ENCODE results near the gene SLC25A51.

SLC25A51 gene

DNA sequence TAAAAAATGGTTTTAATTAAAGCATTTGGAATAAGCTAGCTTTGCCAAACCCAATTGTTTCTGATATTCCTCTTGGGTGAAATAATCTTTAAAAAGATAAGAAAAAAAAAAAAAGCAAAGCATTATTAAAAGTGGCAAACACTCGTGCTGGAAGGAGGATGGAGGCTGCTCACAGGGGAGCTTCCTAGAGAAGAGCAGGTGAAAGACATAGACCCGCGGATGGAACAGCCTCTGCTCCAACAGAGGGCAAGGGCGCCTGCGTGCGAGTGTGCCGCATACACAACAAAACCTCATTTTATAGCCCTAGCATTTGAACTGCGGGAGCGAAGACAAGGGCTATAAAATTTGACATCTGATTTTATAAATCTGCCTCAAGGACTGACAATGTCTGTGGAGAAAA, 33.4 kb upstream of the SLC25A51 start:
- DNase-seq = no peak

DNA sequence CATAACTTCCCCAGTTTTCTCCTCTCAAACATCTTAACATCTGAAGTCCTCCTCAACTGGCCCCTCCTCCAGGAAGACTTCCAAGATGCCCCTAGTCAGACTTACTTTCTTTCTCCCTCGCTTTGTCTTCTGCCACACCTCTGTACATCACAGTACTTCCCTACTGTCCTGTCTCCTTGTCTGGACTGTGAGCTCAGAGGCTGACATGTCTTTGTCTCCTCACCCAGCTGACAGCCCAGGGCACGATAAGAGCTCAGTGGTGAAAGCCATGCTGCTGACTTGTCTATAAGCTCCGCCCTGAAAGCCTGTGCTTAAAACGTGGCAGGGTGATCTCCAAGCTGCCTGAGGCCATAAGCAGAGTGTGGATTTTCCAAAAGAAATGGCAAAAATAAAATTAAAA, 33.0 kb upstream of the SLC25A51 start:
- no peak for DNase-seq

DNA sequence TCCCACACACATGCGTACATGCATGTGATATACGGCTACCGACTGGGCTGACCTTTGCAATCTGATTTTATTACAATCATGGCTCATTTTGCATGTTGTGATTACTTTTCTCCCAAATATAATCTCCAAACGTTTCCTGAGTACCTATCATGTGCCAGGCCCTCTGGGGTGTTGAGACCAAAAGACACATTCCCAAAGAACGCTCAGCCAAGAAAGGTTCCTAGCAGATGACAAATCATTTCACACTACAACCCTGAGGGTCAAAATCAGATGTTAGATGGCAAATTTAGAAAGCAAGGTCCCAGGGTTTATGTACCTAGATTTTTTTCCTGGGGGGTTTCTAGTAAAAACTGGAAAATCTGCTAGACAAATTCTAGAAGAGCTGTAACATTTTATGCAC, 32.4 kb upstream of the SLC25A51 start:
- DNase-seq = no peak

DNA sequence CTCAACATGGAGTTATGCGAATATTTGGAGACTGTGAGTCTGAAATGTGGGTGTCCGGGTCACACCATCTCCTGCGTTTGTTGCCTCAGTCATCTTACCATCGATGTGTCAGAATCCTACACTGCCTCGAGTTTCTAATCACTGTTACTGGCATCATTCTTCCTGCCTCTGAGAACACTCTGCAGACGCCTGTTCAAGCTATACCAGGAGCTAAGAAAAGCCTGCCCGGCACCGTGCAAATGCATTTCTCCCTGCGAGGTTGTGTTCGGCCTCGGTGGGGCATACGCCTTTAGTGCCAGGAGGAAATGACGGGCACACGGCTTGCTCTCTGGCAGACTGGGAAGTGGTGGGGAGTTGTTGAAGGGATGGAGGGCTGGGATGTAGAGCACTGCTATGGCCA, 31.2 kb upstream of the SLC25A51 start:
- DNase-seq = no peak

DNA sequence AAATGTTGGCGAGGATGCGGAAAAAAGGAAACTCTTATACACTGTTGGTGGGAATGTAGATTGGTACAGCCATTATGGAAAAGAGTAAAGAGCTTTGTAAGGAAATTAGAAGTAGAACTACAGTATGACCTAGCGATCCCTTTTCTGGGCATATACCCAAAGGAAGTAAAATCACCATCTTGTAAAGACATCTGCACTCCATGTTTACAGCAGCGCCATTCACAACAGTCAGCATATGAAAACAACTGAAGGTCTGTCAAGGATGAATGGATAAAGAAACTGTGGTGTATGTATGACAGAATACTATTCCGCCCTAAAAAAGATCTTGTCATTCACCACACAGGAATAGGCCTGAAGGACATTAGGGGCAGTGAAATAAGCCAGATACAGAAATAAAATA, 27.7 kb upstream of the SLC25A51 start:
- DNase-seq = no peak

DNA sequence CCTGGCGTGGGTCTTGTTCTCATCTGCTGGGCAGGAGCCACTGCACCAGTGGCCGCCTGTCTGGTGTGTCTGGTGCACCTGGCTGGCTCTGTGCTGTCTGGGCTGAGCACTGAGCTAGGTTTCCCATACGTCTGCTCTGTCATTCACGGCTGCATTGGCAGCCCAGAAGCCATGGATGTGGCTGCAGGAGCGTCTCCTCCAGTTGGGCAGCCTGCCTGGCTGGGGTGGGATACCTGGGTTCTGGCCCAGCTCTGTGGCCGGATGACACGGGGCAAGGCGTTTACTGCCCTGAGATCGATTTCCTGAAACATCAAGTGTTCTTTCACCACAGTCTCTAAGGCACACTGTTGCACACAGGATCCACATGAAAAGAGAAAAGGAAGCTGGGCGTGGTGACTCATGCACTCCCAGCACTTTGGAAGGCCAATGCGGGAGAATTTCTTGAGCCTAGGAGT, 25.5 kb upstream of the SLC25A51 start:
- DNase-seq = no peak

DNA sequence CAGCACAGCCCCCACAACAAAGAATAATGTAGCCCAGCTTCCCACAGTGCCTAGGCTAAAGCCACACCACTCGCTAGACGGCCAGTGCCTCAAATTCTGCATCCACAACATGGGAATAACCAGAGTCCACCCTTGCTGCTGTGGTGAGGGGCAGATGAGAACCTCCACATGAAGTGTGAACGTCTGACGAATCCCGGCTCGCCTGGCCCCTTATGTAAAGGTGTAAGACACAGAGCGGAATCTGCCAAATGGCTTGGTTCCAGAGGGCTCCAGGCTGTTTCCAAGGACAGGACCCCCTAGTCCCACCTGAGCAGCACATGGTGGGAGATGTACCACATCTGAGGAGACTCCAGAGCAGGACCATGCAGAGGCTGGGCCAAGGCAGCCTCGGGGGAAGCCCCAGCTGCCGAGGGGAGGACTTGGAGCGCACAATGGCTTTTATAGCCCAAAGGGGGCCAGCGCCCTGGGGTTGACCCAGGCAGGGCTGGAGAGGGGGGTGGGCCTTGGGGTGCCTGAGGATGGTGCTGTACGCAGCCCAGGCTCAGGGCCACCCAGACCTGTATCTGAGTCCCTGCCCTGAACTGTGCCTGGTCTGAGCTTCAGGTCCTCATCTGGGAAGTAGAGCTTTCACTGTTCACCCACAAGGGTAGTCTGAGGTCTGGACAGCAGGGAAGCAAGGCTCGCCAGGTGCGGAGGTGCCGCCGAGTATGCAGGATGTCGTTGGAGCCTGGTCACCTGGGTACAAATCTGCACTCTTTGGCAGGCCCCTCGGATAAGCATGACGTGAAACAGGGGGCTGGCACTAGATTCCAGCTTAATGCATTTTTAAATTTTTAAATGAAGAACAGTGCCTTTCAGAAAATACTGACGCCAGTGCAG, 24.9 kb upstream of the SLC25A51 start:
- no peak for DNase-seq

DNA sequence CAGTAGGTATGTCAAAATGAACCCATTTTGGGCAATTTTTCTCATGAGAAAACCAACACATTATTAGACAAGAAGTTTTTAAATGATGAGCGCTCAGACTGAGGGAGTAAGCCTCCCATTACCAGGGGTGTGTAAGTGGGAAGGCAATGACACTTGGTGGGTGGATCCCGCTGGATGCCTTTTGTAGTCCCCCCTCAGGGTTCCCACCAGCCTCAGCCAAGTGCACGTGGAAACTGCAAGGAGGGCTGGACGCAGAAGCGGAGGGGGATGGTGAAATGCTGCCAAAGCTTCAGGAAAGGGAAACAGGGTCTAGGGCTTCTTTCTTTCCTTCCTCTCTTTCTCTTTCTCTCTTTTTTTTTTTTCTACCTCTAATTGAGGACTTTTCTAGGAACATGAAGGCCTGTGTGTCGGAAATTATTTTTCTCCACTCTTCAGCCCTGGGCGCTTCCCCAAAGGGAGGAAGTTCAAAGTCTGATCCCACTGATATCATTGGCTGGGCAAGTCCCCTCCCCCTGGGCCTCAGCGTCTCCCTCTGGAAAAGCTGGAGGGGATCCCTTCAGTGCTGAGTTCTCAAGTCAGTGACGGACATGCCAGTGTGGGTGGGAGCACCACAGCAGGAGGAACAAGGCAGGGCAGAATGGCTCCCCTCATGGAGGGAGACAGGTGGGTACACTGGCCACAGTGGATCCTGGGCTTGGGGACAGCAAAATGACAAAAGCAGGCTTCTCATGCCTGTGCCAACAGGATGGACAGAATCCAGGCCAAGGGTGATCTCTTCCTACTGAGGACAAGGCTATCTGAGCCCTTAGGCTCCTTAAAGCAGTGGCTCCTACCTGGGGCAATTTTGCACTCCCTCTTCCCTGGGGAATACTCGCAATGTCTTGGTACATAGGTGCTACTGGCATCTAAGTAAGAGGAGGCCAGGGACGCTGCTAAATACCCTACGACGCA, 23.9 kb upstream of the SLC25A51 start:
- peak in 1 of 51 donors; percentile 8 for DNase-seq

DNA sequence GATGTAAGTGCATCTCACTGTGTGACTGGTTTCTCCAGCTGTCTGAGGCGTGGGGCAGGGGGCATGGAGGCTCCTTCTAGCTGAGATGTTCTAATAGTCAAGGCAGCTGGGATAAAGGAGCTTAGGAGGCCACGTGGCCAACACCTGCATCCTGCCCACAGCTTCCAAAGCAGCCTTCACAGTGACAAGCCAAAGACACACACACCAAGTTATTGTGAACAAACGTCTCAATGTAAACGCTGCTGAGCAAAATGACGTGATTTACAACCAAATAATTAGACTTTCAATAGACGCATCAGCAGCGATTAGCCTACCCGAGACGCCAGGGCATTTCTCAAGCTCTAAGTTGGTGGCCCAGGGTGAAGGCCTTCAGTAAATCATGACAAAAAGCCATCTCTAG, 23.2 kb upstream of the SLC25A51 start:
- DNase-seq = no peak

DNA sequence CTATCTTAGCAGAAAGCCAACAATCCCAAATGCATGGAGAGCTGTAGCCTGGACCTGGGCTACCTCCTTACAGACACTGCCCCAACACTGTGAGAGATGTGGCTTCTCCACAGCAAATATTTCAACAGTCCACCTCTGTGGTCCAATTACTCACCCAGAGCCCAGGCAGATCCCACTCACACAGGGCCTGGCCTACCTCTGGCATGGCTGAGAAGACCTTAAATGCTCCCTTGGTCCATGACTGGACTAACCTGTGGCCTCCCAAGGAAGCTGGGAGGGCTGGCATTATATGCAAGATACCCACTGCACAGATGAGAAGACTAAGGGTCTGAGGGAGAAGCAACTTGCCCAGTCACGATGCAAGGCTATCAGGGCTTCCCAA, 22.8 kb upstream of the SLC25A51 start:
- DNase-seq = no peak

DNA sequence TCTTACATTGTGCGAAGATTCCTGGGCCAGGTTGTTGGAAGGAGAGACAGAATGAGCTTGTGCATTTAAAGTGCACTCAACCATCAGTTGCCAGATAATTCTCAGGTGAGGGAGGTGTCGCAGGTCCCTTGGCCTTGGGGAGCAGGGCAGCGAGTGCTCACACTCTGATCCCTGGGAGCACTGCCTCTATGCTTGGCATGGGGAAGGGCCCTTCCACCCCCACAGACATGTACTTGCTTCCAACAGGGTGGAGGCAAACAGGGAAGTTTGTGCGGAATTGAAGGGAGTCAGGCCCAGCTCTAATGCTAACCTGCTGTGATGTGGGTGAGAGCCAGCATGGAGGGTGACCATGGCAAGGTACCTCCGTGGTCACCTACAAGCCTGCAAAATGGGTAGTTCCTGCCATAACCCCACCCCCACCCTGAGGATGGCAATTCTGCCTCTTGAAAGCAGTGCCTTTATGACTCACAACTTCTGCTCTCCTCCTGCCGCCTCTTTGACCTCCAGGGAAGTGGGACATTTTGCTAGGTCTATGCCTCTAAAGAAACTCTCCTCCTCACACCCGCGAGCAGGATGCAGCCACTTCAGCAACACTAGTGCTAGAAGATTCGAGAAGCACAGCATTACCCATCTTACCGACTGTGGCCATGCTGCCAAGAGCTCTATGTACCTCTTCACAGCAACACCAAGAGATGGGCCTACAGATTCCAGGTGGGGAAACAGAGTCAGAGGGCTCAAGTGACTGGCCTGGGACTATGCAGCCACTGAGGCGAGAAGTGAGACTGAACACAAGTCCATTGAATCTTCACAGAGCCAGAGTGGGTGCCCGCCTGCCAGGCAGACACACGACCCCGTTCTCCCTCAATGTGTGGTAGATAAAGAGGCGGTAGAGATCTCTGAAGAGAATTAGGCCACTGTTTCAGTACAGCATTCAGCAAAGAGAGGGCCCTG, 22.1 kb upstream of the SLC25A51 start:
- no peak for DNase-seq

DNA sequence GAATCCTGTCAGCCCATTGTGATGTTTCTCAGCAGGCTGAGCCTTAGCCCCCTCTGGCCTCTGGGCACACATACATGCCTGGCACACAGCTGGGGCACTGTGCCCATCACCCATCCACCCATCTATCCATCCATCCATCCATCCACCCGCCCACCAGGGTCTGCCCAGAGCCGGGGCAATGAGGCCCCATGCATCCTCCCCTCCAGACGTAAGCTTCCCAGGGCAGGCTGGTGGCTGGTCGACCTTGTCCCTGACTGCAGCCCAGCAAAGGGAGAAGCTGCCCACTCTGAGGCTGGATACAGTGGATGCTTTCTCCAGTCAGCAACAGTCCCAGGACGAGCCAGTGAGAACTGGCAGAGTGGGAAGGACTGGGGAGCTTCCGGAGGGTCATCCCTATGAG, 21.1 kb upstream of the SLC25A51 start:
- DNase-seq = no peak

DNA sequence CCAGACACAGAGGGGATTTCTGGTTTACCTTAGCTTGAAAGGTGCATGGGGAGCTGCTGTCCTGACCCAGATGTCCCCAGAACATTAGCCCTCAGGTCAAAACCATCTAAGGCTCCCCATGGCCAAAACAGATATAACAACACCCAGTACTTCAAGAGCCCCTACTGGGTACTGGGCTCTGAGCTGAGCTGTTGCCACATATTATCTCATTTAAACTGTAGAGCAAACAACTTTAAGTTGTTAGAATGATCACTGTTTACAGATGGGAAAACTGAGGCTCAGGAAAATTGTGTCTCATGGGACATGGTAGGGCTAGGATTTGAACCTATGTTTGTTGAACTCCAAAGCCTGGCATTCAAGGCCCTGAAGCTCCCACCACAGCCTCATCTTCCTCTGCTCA, 20.6 kb upstream of the SLC25A51 start:
- DNase-seq = no peak

DNA sequence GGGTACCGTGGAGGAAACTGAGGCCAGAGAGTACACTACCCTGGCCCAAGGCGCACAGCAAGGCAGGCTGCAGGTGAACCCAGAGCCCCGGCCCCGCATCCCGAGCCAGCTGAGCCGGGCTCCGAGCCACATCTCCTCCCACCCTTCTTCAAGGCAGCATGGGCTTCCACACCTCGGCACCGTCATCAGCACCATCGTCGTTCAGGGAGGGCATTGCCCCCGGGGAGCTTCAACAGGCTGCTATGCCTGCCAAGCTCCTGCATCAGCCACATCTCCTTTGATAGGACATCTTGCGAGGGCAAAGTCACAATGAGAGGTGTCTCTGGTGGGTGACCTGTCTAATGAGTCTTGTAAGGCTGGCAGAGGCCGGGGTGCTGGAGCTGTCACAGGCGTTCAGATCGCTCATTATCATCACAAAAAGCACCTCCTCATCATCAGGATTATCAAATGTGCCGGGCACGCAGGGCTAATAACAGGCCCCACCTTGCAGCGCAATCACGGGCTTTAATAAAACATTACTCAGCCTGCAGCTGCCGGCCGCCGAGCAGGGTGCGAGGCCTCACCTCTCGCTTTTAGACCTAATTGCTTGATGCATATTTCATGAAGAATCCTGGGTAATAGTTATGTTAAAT, 20.0 kb upstream of the SLC25A51 start:
- no peak for DNase-seq

DNA sequence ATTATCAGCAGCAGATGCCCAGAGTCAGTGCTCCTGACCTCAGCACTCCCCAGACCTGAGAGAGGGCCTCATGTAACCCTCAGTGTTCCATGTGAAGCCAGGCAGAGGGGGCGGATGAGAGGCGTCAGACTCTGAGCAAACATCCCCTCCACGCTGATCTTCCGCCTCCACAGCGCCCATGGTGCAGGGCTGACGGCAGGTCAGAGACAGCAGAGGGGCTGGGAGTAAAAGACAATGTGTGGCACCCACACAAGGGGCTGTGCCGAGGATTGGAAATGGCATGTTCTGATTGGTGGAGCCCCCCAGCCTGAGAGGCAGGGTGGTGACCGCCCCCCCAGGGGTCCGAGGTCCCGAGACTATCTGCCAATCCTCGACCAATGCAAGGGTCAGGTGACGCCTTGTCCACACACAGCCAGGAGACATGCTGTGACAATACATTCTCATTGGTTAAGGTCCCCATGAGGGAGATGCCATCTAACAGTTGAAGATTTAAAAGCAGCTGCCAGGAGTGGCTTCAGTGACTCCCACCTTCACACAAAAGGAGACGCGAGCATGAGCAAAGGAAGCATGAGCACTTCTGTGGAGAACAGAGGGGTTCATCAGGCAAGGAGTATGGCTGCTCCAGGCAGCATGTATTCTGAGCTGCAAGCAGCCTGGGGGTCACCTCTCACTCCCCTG, 19.3 kb upstream of the SLC25A51 start:
- DNase-seq = no peak

DNA sequence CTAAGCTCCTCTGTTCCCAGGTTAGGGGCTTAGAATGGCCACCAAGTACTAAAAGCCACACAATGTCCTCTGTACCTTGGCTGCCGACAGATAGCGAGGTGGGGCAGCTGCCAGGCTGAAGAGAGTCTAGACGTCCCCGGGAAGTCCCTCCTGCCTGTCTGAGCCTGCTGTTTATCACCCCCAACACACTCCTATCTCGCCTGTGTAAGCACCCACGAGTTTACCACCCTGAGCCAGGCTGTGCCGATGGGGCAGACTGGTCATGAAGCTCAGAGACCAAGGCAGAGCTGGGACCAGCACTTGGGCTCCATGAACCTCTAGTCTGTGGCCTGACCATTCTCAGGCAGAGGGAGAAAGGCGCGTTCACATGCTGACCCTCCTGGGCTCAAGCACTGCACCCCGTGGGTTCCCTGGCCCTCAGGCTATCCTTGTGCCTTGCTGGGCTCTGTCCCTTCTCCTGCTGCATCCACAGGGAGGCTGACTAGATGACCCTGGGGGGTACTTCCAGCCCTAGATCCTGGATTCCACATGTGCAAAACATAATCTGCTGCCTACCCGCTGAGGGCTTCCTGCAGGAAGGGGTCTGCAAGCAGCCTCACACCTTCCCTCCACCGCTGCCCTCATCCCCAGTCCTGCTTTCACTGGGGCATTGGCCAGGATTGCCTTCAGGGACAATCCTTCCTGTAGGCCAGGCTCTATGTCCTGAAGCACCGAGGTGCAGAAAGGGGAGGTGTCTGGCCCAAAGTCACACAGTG, 18.6 kb upstream of the SLC25A51 start:
- DNase-seq = no peak

DNA sequence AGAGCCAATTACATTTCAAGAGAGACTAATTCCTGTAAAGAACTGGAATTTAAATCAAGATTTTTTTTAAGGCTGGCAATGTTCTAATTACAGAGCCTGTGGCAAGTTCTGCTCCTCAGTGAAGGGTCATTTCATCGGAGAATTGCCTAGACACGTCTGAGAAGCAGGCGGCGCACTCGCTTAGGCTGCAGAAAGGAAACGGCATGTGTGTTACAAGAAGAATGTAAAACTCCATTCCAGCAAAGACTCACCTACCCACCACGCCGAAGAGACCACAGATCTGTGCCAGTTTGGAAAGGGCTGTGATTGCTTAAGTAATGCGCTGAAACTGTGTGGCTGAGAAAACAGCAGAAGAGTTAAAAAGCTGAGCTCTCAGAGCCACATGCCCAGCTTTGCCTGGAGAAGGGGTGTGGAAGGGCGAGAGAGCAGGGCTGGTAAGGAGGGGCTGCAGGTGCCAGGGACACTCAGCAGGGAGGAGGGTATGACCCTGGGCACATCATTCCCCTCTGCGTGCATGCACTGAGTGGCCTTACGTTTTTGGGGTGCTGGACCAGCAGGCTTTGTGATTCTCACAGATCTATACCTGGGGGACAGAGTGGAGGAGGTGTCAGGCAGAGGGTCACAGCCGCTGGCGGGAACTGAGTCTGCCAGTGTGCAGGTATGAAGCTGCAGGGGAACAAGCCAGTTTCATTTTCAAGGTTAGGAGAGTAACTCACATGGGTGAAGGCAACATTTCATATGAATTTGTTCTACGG, 17.8 kb upstream of the SLC25A51 start:
- DNase-seq = no peak

DNA sequence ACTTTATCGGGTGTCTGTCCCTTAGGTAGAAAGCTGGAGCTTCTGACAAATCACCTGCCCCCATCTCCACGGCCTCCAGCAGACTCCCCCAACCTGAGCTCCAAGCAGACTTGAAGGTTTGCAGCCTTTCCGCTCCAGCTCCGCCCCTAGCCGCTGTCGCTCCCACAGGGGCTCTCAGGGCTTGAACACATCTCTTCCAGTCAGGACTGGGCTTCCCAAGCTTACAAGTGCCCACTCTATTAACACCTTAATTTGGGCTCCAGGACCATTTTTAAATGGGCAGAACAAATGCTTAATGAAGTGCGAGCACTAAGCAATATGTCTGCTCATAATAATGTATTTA, 17.2 kb upstream of the SLC25A51 start:
- no peak for DNase-seq

All from hypothalamus (tissue), 51 donors.